ENCODE data around the gene SERINC3. TPM values are rescaled to one million over a fixed set of nuclear protein-coding genes. Genes with fewer than 3 reads are reported as not detected.

Gene SERINC3
- total and polyA plus RNA-seq, 2 of the 8 experiments (the other 6 are each of a cell fraction or from before 2014, with no cell fraction given), result 47.2 to 66.0 TPM

GRCh38 chr20:44497761-44498160 lies 24.1 kb downstream of the SERINC3 start:
- H4K8ac ChIP-seq (ENCODE audit: extremely low read depth, insufficient read depth, low read length), result no peak overlapping the region
- 98% methylated on average over 3 of the region's 3 CpGs; no CpG with 5 or more reads in 1 of the 2 experiments for WGBS, 2 experiments (ENCODE audit: extremely low coverage in 1 of 2, insufficient coverage in 1 of 2, insufficient read length in 1 of 2, insufficient replicate concordance in 2 of 2, low coverage in 1 of 2, low lambda C conversion rate in 2 of 2, missing lambda C conversion rate in 1 of 2)
- no peak for DNase-seq (ENCODE audit: low read depth in 1 of 2, low spot score in 2 of 2)
- H3K23ac ChIP-seq (ENCODE audit: insufficient read length), result no peak overlapping the region
- H3K27me3 ChIP-seq (replicated peaks in 1 of 4; ENCODE audit: control insufficient read depth in 3 of 4, extremely low read depth in 1 of 4, insufficient read depth in 3 of 4, low read length in 3 of 4), result no peaks in the 10 kb centered on the region
- H2BK120ac ChIP-seq (replicated peaks; ENCODE audit: low read depth, low read length), result no peak overlapping the region
- H3K27ac ChIP-seq (ENCODE audit: low read depth, low read length), result no peak overlapping the region
- no peak overlapping the region for H3K14ac ChIP-seq (ENCODE audit: insufficient read length)
- H3K4me1 ChIP-seq (replicated peaks in 1 of 4; ENCODE audit: control insufficient read depth in 3 of 4, insufficient read depth in 4 of 4, low read length in 3 of 4), result no peaks in the 10 kb centered on the region
- no peak overlapping the region for H4K91ac ChIP-seq (replicated peaks; ENCODE audit: insufficient read length, low read length)
- H3K18ac ChIP-seq (ENCODE audit: extremely low read depth, low read length), result no peak overlapping the region
- POLR2A ChIA-PET (ENCODE audit: partially characterized antibody), result no interaction called here
- no peak overlapping the region for H2BK12ac ChIP-seq (ENCODE audit: low read depth, low read length)
- no peak overlapping the region for H2AK5ac ChIP-seq (ENCODE audit: low read depth, low read length)
- H4K20me1 ChIP-seq (replicated peaks in 1 of 2; ENCODE audit: control insufficient read depth in 1 of 2, insufficient read depth in 2 of 2, low read length in 2 of 2), result peaks cover 0 to 2% of the 10 kb centered on the region in 2 experiments
- TF ChIP-seq POLR2AphosphoS5 (IDR thresholded peaks at IDR 0.05; ENCODE audit: low read depth, low read length) (no peak), ZNF274 (IDR thresholded peaks at IDR 0.05; ENCODE audit: borderline replicate concordance, extremely low read depth, low read length) (no peak), JUND (IDR thresholded peaks at IDR 0.05; ENCODE audit: low read length) (no peak), ATF2 (IDR thresholded peaks at IDR 0.05; ENCODE audit: low read length) (no peak), ASH2L (IDR thresholded peaks at IDR 0.05; ENCODE audit: low read length) (no peak), MAX (IDR thresholded peaks at IDR 0.05) (no peak), EP300 (IDR thresholded peaks at IDR 0.05; ENCODE audit: borderline replicate concordance in 1 of 2, low read depth in 2 of 2, low read length in 2 of 2) (no peak), SP2 (IDR thresholded peaks at IDR 0.05; ENCODE audit: low read length) (no peak), JUN (IDR thresholded peaks at IDR 0.05; ENCODE audit: low read depth, low read length) (no peak), SP1 (IDR thresholded peaks at IDR 0.05; ENCODE audit: low read depth, low read length) (no peak)
- peaks cover 11 to 44% (median 31%) of the 10 kb centered on the region in 4 experiments; a peak in 7 of 8 replicates for H3K36me3 ChIP-seq (ENCODE audit: control insufficient read depth in 2 of 4, insufficient read depth in 4 of 4, low read length in 3 of 4)
- H2AFZ ChIP-seq (ENCODE audit: low read length), result no peak overlapping the region
- H3K4me2 ChIP-seq (ENCODE audit: insufficient read depth in 1 of 2, low read depth in 2 of 2, low read length in 2 of 2), result no peak overlapping the region
- H3K79me2 ChIP-seq (ENCODE audit: control insufficient read depth in 1 of 2, insufficient read depth in 2 of 2, low read length in 2 of 2), result no peaks in the 10 kb centered on the region
- no peak overlapping the region for H2BK15ac ChIP-seq (ENCODE audit: low read length)
- H2BK5ac ChIP-seq (ENCODE audit: low read depth, low read length), result no peak overlapping the region
- H3K4me3 ChIP-seq (ENCODE audit: extremely low read depth in 1 of 4, insufficient read depth in 2 of 4, low read depth in 3 of 4, low read length in 4 of 4), result no peak overlapping the region
- H3K56ac ChIP-seq (replicated peaks; ENCODE audit: insufficient read length, low read depth, low read length), result no peak overlapping the region
- no peak overlapping the region for H2BK20ac ChIP-seq (ENCODE audit: low read length)
- H3K9ac ChIP-seq (replicated peaks in 1 of 4; ENCODE audit: extremely low read depth in 1 of 4, low read depth in 3 of 4, low read length in 3 of 4), result no peak overlapping the region
- H3K9me3 ChIP-seq (ENCODE audit: insufficient read depth in 2 of 2, low read depth in 1 of 2, low read length in 1 of 2), result no peaks in the 10 kb centered on the region
- no peak overlapping the region for H4K5ac ChIP-seq (ENCODE audit: insufficient read length, low read depth, low read length)
- FAIRE-seq, result no peak
- no peaks in the 10 kb centered on the region; the same call in 1 of the 2 replicates for H3K23me2 ChIP-seq (ENCODE audit: low read depth, low read length)
- CTCF ChIA-PET (ENCODE audit: partially characterized antibody), result interaction anchor here (0.7 to 1.1 kb wide), 2 partner anchors 57 to 377 kb away, joined by 3 read pairs; no protein-coding TSS in a partner anchor
- no peaks in the 10 kb centered on the region for H3K79me1 ChIP-seq (ENCODE audit: low read depth, low read length)
- H3K4ac ChIP-seq (replicated peaks; ENCODE audit: insufficient read length, low read depth, low read length), result no peak overlapping the region
